ENCODE measurements around the gene KIAA1549.

KIAA1549 gene

DNA sequence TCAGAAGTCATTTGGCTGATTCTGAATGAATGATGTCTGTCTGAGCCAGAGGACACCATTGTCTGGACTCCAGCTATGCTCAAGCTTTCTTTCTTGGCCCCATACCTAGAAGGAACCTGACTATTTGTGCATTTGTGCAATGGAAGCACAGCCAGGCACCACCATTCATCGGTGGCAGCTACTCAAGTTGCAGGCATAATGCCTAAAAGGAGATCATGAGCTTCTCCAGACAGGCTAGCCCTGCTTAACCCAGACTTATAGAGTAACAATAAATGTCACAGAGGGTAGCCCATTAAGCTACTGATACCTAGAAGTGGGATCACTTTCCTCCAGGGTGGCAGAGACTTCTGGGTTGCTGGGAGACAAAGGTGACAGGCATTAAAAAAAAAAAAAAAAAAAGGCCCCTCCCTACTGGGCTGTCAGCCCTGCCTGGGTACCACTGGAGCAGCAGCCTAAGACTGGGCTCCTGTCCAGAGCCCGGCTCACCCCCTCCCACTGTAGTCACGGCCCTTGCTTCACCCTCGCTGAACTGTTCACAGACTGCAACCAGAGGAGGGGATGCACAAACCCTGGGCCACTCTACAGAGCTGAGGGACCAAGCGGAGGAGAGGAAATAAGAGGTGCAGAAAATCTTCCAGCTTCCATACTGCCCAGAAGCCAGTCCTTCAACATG, 107.8 kb downstream of the KIAA1549 start:
- H3K27ac ChIP-seq: no peak overlapping the region
- DNase-seq (ENCODE audit: low read depth, low spot score): no peak
- H3K9me3 ChIP-seq (ENCODE audit: low read depth, low read length): no peaks in the 10 kb centered on the region
- no peaks in the 10 kb centered on the region for H3K36me3 ChIP-seq (ENCODE audit: insufficient read depth, low read length)
- no peak overlapping the region for H3K4me3 ChIP-seq
- TF ChIP-seq POLR2AphosphoS5 (IDR thresholded peaks at IDR 0.05; ENCODE audit: borderline replicate concordance, low read depth, low read length) (no peak), FOXP2 (optimal IDR thresholded peaks at IDR 0.05; ENCODE audit: control extremely low read depth, extremely low read length, insufficient read depth) (no peak), EZH2 (IDR thresholded peaks at IDR 0.05) (no peak)
- H3K9ac ChIP-seq (ENCODE audit: insufficient read length): no peak overlapping the region

DNA sequence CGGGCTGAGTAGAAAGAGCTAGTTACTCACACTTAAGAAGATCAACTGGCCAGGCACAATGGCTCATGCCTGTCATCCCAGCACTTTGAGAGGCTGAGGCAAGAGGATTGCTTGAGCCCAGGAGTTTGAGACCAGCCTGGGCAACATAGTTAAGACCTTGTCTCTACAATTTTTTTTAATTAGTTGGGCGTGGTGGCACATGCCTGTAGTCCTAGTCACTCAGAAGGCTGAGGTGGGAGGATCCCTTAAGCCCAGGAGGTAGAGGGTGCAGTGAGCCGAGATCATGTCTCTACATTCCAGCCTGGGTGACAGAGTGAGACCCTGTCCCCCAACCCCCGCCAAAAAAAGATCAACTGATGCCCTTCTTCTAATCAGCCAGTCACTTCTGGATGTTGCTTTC, 108.6 kb downstream of the KIAA1549 start:
- no peak overlapping the region for H3K4me3 ChIP-seq
- H3K36me3 ChIP-seq (ENCODE audit: insufficient read depth, low read length): no peaks in the 10 kb centered on the region
- DNase-seq (ENCODE audit: low read depth, low spot score): no peak
- no peaks in the 10 kb centered on the region for H3K9me3 ChIP-seq (ENCODE audit: low read depth, low read length)
- no peak overlapping the region for H3K27ac ChIP-seq
- no peak overlapping the region for H3K9ac ChIP-seq (ENCODE audit: insufficient read length)
- TF ChIP-seq FOXP2 (optimal IDR thresholded peaks at IDR 0.05; ENCODE audit: control extremely low read depth, extremely low read length, insufficient read depth) (no peak), EZH2 (IDR thresholded peaks at IDR 0.05) (no peak), POLR2AphosphoS5 (IDR thresholded peaks at IDR 0.05; ENCODE audit: borderline replicate concordance, low read depth, low read length) (no peak)

DNA sequence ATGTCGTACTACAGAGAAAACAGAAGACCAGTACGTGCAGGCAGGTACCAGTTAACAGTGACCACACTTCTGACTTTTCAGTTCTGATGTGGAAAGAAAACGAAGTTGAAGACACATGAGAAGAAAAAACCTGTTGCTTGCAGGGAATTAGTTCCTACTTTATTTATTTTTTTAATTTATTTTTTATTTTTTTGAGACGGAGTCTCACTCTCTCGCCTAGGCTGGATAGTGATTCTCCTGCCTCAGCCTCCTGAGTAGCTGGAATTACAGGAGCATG, 109.4 kb downstream of the KIAA1549 start:
- no peak overlapping the region for H3K27ac ChIP-seq
- no peak overlapping the region for H3K9ac ChIP-seq (ENCODE audit: insufficient read length)
- no peaks in the 10 kb centered on the region for H3K36me3 ChIP-seq (ENCODE audit: insufficient read depth, low read length)
- no peak for DNase-seq (ENCODE audit: low read depth, low spot score)
- no peak overlapping the region for H3K4me3 ChIP-seq
- H3K9me3 ChIP-seq (ENCODE audit: low read depth, low read length): no peaks in the 10 kb centered on the region
- TF ChIP-seq POLR2AphosphoS5 (IDR thresholded peaks at IDR 0.05; ENCODE audit: borderline replicate concordance, low read depth, low read length): no peak
- no peak for TF ChIP-seq EZH2 (IDR thresholded peaks at IDR 0.05)
- no peak for TF ChIP-seq FOXP2 (optimal IDR thresholded peaks at IDR 0.05; ENCODE audit: control extremely low read depth, extremely low read length, insufficient read depth)

DNA sequence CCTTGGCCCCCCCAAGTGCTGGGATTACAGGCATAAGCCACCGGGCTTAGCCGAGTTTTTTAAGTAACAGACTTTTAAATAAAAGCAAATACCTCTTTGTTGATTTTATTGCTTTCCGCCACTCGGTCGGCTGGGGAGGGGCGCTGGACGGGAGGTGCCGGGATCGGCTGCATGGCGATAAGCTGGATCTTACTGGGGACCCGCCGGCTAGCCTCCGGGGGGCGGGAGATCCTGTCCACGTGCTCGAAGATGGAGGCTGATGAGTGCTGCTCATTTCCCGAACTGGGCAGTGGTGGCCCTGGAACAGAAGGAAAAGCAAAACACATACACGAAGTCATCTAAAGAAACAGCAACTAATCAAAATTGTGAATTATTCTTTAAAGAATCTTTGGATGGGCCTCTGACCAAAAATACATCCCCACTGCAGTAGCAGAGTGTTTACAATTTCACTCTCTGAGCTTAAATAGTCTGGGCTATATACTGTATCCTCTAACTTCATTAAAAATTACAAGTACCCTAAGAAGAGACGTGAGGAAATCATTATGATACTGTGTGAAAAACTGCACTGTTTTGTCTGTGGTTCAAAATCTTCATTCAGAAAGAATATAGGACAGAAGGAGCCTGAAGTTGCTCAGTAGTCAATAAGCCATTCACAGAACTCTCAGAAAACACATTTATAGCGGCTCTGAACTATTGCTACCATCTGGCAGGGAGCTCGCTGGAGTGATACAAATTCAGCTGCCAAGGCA, 110.0 kb downstream of the KIAA1549 start:
- Histone ChIP-seq H3K9me3 (ENCODE audit: low read depth, low read length) (no peaks in the 10 kb centered on the region), H3K27ac (no peak overlapping the region), H3K36me3 (ENCODE audit: insufficient read depth, low read length) (no peaks in the 10 kb centered on the region), H3K9ac (ENCODE audit: insufficient read length) (no peak overlapping the region), H3K4me3 (no peak overlapping the region)
- TF ChIP-seq FOXP2 (optimal IDR thresholded peaks at IDR 0.05; ENCODE audit: control extremely low read depth, extremely low read length, insufficient read depth): no peak
- no peak for TF ChIP-seq POLR2AphosphoS5 (IDR thresholded peaks at IDR 0.05; ENCODE audit: borderline replicate concordance, low read depth, low read length)
- TF ChIP-seq EZH2 (IDR thresholded peaks at IDR 0.05): no peak
- DNase-seq (ENCODE audit: low read depth, low spot score): no peak

DNA sequence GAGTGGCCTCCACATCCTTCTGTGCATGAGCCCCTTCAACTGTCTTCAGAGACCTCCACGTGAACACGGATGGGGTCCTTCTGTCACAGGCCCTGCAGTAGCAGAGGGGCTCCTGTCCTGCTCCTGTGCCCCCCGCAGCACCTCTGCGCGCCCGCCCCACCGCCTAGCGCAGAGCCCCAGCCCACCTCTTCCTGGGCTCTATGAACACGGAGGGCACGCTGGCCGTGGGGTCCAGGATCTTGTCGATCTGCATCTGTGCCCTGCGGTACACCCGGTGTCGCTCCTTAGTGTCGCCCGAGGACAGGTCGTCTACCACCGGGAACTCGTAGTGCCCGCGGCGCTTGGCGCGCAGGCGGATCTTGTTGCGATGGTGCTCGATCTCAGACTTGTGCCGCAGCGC, 111.8 kb downstream of the KIAA1549 start:
- DNase-seq (ENCODE audit: low read depth, low spot score): no peak
- no peak overlapping the region for H3K4me3 ChIP-seq
- no peak overlapping the region for H3K9ac ChIP-seq (ENCODE audit: insufficient read length)
- H3K27ac ChIP-seq: no peak overlapping the region
- H3K9me3 ChIP-seq (ENCODE audit: low read depth, low read length): no peaks in the 10 kb centered on the region
- H3K36me3 ChIP-seq (ENCODE audit: insufficient read depth, low read length): no peaks in the 10 kb centered on the region
- no peak for TF ChIP-seq EZH2 (IDR thresholded peaks at IDR 0.05)
- TF ChIP-seq POLR2AphosphoS5 (IDR thresholded peaks at IDR 0.05; ENCODE audit: borderline replicate concordance, low read depth, low read length): no peak
- no peak for TF ChIP-seq FOXP2 (optimal IDR thresholded peaks at IDR 0.05; ENCODE audit: control extremely low read depth, extremely low read length, insufficient read depth)

DNA sequence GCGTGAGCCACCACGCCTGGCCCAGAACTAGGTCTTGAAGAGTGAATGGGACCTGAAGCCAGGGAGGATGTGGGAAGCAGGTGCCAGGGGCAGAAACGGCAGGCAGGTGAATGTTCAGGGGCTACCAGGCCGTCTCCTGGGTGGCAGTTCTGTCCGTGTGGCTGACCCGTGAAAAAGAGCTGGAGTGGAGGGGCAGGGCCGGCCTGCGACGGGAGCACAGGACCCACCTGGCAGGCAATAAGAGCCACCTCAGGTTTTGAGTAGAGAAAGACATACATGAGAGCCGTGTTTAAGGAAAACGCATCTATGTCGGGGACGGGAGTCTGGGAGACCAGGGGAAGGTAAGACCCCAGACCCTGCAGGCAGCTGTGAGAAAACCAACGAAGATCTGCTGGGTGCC, 112.5 kb downstream of the KIAA1549 start:
- Histone ChIP-seq H3K27ac (no peak overlapping the region), H3K9me3 (ENCODE audit: low read depth, low read length) (no peaks in the 10 kb centered on the region), H3K4me3 (no peak overlapping the region), H3K9ac (ENCODE audit: insufficient read length) (no peak overlapping the region), H3K36me3 (ENCODE audit: insufficient read depth, low read length) (no peaks in the 10 kb centered on the region)
- no peak for DNase-seq (ENCODE audit: low read depth, low spot score)
- TF ChIP-seq POLR2AphosphoS5 (IDR thresholded peaks at IDR 0.05; ENCODE audit: borderline replicate concordance, low read depth, low read length) (no peak), FOXP2 (optimal IDR thresholded peaks at IDR 0.05; ENCODE audit: control extremely low read depth, extremely low read length, insufficient read depth) (no peak), EZH2 (IDR thresholded peaks at IDR 0.05) (no peak)

DNA sequence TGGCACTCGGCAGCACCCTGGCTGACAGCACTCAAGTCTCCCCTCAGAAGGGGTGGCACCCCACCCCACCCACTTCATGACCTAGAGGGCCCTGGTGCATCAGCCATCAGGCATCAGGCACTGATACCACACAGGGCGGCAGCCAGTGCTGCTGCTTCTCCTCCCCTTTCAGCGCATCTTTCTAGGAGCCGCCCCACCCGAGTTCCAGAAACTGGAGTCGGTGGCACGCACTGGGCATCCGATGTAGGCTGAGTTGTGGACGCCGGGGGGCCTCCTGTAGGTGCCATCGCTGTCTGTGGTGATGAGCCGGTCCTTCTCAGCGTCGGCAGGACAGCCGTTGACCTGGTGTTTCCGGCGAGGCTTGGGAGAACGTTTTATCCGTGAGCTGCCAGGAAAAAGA, 113.4 kb downstream of the KIAA1549 start:
- DNase-seq (ENCODE audit: low read depth, low spot score): no peak
- Histone ChIP-seq H3K36me3 (ENCODE audit: insufficient read depth, low read length) (no peaks in the 10 kb centered on the region), H3K27ac (no peak overlapping the region), H3K4me3 (no peak overlapping the region), H3K9me3 (ENCODE audit: low read depth, low read length) (no peaks in the 10 kb centered on the region), H3K9ac (ENCODE audit: insufficient read length) (no peak overlapping the region)
- no peak for TF ChIP-seq FOXP2 (optimal IDR thresholded peaks at IDR 0.05; ENCODE audit: control extremely low read depth, extremely low read length, insufficient read depth)
- no peak for TF ChIP-seq EZH2 (IDR thresholded peaks at IDR 0.05)
- no peak for TF ChIP-seq POLR2AphosphoS5 (IDR thresholded peaks at IDR 0.05; ENCODE audit: borderline replicate concordance, low read depth, low read length)

DNA sequence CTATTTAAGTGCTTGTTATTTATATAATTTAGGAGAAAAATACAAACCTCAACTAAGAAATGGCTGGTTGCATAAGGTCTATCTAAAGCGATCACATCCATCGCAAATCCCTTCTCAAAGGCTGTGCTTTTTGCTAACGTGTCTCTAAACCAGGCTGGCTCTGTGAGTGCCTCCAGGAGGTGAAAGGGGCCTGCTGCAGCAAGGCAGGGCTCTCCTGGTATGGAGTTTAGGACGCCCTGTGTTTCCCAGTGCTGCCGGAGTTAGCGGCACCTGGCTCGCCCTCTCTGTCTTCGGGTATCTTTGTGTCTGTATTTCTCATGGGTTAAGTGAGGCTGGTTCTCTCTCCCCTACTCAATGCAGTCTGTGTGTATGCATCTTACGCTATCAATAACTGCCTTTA, 114.8 kb downstream of the KIAA1549 start:
- Histone ChIP-seq H3K36me3 (ENCODE audit: insufficient read depth, low read length) (no peaks in the 10 kb centered on the region), H3K4me3 (no peak overlapping the region), H3K9ac (ENCODE audit: insufficient read length) (no peak overlapping the region), H3K27ac (no peak overlapping the region), H3K9me3 (ENCODE audit: low read depth, low read length) (no peaks in the 10 kb centered on the region)
- TF ChIP-seq FOXP2 (optimal IDR thresholded peaks at IDR 0.05; ENCODE audit: control extremely low read depth, extremely low read length, insufficient read depth) (no peak), POLR2AphosphoS5 (IDR thresholded peaks at IDR 0.05; ENCODE audit: borderline replicate concordance, low read depth, low read length) (no peak), EZH2 (IDR thresholded peaks at IDR 0.05) (no peak)
- no peak for DNase-seq (ENCODE audit: low read depth, low spot score)
